ENCODE measurements around the gene DPCD.

DNA sequence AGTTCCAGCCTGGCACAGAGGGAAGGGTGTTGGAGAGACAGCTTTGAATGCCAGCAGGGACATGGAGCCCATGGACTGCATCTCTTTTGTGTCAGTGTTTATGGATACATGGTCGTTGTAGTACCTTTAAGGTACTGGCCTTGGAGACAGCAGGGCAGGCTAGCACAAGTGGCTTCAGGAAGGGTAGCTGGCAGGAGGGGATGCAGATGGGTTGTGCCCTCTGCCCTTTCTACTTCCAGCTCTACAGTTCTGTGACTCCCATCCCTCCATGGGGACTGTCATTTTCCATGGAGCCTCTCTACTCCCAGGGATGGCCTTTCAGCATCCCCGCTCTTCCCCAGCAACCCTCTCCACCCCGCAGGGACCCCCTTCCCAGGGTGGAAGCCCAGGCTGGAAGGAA, 25.1 kb upstream of the DPCD start:
- TF ChIP-seq, protein P1, sequence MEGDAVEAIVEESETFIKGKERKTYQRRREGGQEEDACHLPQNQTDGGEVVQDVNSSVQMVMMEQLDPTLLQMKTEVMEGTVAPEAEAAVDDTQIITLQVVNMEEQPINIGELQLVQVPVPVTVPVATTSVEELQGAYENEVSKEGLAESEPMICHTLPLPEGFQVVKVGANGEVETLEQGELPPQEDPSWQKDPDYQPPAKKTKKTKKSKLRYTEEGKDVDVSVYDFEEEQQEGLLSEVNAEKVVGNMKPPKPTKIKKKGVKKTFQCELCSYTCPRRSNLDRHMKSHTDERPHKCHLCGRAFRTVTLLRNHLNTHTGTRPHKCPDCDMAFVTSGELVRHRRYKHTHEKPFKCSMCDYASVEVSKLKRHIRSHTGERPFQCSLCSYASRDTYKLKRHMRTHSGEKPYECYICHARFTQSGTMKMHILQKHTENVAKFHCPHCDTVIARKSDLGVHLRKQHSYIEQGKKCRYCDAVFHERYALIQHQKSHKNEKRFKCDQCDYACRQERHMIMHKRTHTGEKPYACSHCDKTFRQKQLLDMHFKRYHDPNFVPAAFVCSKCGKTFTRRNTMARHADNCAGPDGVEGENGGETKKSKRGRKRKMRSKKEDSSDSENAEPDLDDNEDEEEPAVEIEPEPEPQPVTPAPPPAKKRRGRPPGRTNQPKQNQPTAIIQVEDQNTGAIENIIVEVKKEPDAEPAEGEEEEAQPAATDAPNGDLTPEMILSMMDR (IDR thresholded peaks at IDR 0.05): no peak
- TF ChIP-seq POLR2A (IDR thresholded peaks at IDR 0.05): no peak
